Stimulated activated CD4-positive, alpha-beta T cell treated with anti-CD3 and anti-CD28 coated beads, Interleukin-12 subunit alpha, Interleukin-12 subunit beta, amount 100 ng/mL, for 4 hours (primary cell): ENCODE measurements around the gene RBM48.
"Not testable (repeated sequence)": the region's sequence is repeated elsewhere in the genome, so short reads cannot be mapped to it uniquely, and the experiment has no call there.

Experiments
- DNase-seq: peaks from one replicate; pipeline ENCODE4 v3.0.0-alpha.2; 2020

The RBM48 gene

GRCh38 chr7:92528188-92528957 lies at the start of gene RBM48, which contains the start of gene PEX1:
TSS of gene RBM48 (plus strand) at chr7:92528795. CDS start at chr7:92528814, 19 bp downstream.
TSS of gene PEX1 (minus strand) at chr7:92528520. CDS start at chr7:92528435, 85 bp downstream.
- peak; percentile 90 for DNase-seq

GRCh38 chr7:92479146-92479545 lies 49.4 kb upstream of the RBM48 start:
- not testable (repeated sequence) for DNase-seq

- DNase-seq = not testable (repeated sequence)
Observed at GRCh38 chr7:92483624-92484023, 45.0 kb upstream of the RBM48 start.

- not testable (repeated sequence) for DNase-seq
Observed at GRCh38 chr7:92484226-92484625, 44.4 kb upstream of the RBM48 start.

GRCh38 chr7:92485267-92485892 lies 43.2 kb upstream of the RBM48 start:
- DNase-seq = no peak

- no peak for DNase-seq
Observed at GRCh38 chr7:92485974-92486373, 42.6 kb upstream of the RBM48 start.

GRCh38 chr7:92487804-92488203 lies 40.8 kb upstream of the RBM48 start:
- no peak for DNase-seq

GRCh38 chr7:92489634-92490033 lies 39.0 kb upstream of the RBM48 start:
- no peak for DNase-seq

- no peak for DNase-seq
Observed at GRCh38 chr7:92496876-92497275, 31.7 kb upstream of the RBM48 start.

GRCh38 chr7:92498557-92498956 lies 30.0 kb upstream of the RBM48 start:
- DNase-seq = no peak

- DNase-seq = no peak
Observed at GRCh38 chr7:92503767-92504166, 24.8 kb upstream of the RBM48 start.

- no peak for DNase-seq
Observed at GRCh38 chr7:92504563-92504962, 24.0 kb upstream of the RBM48 start.

- no peak for DNase-seq
Observed at GRCh38 chr7:92506363-92506762, 22.2 kb upstream of the RBM48 start.

- no peak for DNase-seq
Observed at GRCh38 chr7:92508946-92509345, 19.6 kb upstream of the RBM48 start.

- no peak for DNase-seq
Observed at GRCh38 chr7:92513167-92513902, 15.3 kb upstream of the RBM48 start.

GRCh38 chr7:92517631-92518030 lies 11.0 kb upstream of the RBM48 start:
- DNase-seq = no peak

GRCh38 chr7:92520024-92520423 lies 8.6 kb upstream of the RBM48 start:
- DNase-seq = no peak

- DNase-seq = no peak
Observed at GRCh38 chr7:92523110-92523509, 5.5 kb upstream of the RBM48 start.

GRCh38 chr7:92527300-92528187 lies 1.1 kb upstream of the RBM48 start:
- DNase-seq = peak; percentile 42

- DNase-seq = no peak
Observed at GRCh38 chr7:92528958-92529264, 316 bp downstream of the RBM48 start.

- no peak for DNase-seq
Observed at GRCh38 chr7:92534572-92534971, 6.0 kb downstream of the RBM48 start.

GRCh38 chr7:92543542-92543941 lies 14.9 kb downstream of the RBM48 start:
- not testable (repeated sequence) for DNase-seq

GRCh38 chr7:92545116-92545515 lies 16.5 kb downstream of the RBM48 start:
- DNase-seq = not testable (repeated sequence)
